Right lobe of liver (tissue), 6 donors: ENCODE data around the gene ATMIN. TPM values are rescaled to one million over a fixed set of nuclear protein-coding genes. Genes with fewer than 3 reads are reported as not detected.
A peak's percentile ranks its signal among the peaks of the same experiment; 100 is the strongest.

Experiments
- ATAC-seq, 4 donors: fragments of 200-7000 bp; cut with Tn5 transposase; one replicate each; pipeline ENCODE4 v1.9.1; 2020; ENCODE audit warnings: mild to moderate bottlenecking in 4 of 4, moderate library complexity in 4 of 4
- DNase-seq, 3 donors: peaks; one replicate each; pipeline ENCODE4 v3.0.0-alpha.2; 2020
- H3K27ac ChIP-seq, 3 donors: fragments of 200-600 bp; one replicate each; pipeline ENCODE4 v1.8.0; 2022
- H3K27me3 ChIP-seq, 2 donors: fragments of 200-600 bp; one replicate each; pipeline ENCODE4 v1.8.0; 2022
- H3K36me3 ChIP-seq, 4 donors: fragments of 200-600 bp; sonication (generic) in 1 of 4; one replicate each; pipeline versions ENCODE4 v1.5.1 to v1.8.0; 2017 to 2022; ENCODE audit warnings: control low read depth in 1 of 4
- H3K4me1 ChIP-seq, 4 donors: fragments of 200-600 bp; sonication (generic) in 1 of 4; one replicate each; pipeline versions ENCODE4 v1.5.1 to v1.8.0; 2017 to 2022; ENCODE audit warnings: control low read depth in 1 of 4
- H3K4me3 ChIP-seq, 3 donors: fragments of 200-600 bp; one replicate each; pipeline ENCODE4 v1.8.0; 2022
- H3K9me3 ChIP-seq, 4 donors: fragments of 200-600 bp; sonication (generic) in 1 of 4; one replicate each; pipeline versions ENCODE4 v1.5.1 to v1.8.0; 2017 to 2022; ENCODE audit warnings: control low read depth in 1 of 4
- POLR2A ChIP-seq: fragments of 450-650 bp; IDR thresholded peaks from one replicate; pipeline ENCODE4 v1.6.1; 2017; ENCODE audit warnings: antibody characterized with exemption, mild to moderate bottlenecking
- WGBS: methylation state at CpG from one replicate; pipeline ENCODE4 v1.1.6; 2018; ENCODE audit warnings: low coverage, low lambda C conversion rate; ENCODE audit not compliant: insufficient coverage; ENCODE audit errors: missing lambda C conversion rate; 5-methylcytosine and 5-hydroxymethylcytosine counted together
- intact Hi-C, 2 donors: fragments of 100-400 bp; cut with DNase I; formaldehyde crosslinking; loops; one replicate each; pipeline versions ENCODE4 v1.11.2 to v1.14.1; 2022
- total RNA-seq, 6 experiments: library from RNA; depleted of rRNA in 2 of 6; stranded (reverse); fragments of >200 nt in 2 of 6; fragmentation: NEBNext Ultra II Directional in 3 of 6; extraction: Animal tissue kit (Norgen Biotek cat#: 25700) in 3 of 6; gene quantifications; one replicate each; pipeline versions ENCODE4 v1.1.0 to v1.2.4, GENCODE V29; 2016 to 2023
- TF ChIP-seq, protein P1 (sequence below), 4 donors: fragments of 200-600 bp in 3 of 4; fragments of 450-650 bp in 1 of 4; IDR thresholded peaks; one replicate each; pipeline versions ENCODE4 v1.5.1 to v1.8.0; 2016 to 2022; ENCODE audit warnings: antibody characterized with exemption in 4 of 4, mild to moderate bottlenecking in 2 of 4
- donor health status: DM: no; HTN: yes; CAD: no.
- donor health status: DM: no; HTN: no; CAD: no.
- donor health status: DM: no; HTN: no; CAD: no.
- donor health status: DM: no; HTN: yes; CAD: no.
- donor health status: DM: no; HTN: yes; CAD: no.

Gene ATMIN
- total RNA-seq, 6 experiments from 2014 or later, result 12.8 to 15.5 (median 14.6) TPM

GRCh38 chr16:81003064-81003463 lies 32.6 kb upstream of the ATMIN start:
- no peak for ATAC-seq
- no peaks in the 10 kb centered on the region for H3K27me3 ChIP-seq
- peaks cover 0 to 27% (median 6%) of the 10 kb centered on the region in 4 donors for H3K4me1 ChIP-seq
- H3K36me3 ChIP-seq, result no peaks in the 10 kb centered on the region
- no peak overlapping the region for H3K4me3 ChIP-seq
- TF ChIP-seq POLR2A, result no peak
- TF ChIP-seq, protein P1, sequence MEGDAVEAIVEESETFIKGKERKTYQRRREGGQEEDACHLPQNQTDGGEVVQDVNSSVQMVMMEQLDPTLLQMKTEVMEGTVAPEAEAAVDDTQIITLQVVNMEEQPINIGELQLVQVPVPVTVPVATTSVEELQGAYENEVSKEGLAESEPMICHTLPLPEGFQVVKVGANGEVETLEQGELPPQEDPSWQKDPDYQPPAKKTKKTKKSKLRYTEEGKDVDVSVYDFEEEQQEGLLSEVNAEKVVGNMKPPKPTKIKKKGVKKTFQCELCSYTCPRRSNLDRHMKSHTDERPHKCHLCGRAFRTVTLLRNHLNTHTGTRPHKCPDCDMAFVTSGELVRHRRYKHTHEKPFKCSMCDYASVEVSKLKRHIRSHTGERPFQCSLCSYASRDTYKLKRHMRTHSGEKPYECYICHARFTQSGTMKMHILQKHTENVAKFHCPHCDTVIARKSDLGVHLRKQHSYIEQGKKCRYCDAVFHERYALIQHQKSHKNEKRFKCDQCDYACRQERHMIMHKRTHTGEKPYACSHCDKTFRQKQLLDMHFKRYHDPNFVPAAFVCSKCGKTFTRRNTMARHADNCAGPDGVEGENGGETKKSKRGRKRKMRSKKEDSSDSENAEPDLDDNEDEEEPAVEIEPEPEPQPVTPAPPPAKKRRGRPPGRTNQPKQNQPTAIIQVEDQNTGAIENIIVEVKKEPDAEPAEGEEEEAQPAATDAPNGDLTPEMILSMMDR (IDR thresholded peaks at IDR 0.05), result no peak
- H3K9me3 ChIP-seq, result no peaks in the 10 kb centered on the region
- DNase-seq, result no peak
- intact Hi-C loops, result no loop called here
- 54% methylated on average over 4 of the region's 4 CpGs for WGBS
- H3K27ac ChIP-seq, result no peak overlapping the region

DNA sequence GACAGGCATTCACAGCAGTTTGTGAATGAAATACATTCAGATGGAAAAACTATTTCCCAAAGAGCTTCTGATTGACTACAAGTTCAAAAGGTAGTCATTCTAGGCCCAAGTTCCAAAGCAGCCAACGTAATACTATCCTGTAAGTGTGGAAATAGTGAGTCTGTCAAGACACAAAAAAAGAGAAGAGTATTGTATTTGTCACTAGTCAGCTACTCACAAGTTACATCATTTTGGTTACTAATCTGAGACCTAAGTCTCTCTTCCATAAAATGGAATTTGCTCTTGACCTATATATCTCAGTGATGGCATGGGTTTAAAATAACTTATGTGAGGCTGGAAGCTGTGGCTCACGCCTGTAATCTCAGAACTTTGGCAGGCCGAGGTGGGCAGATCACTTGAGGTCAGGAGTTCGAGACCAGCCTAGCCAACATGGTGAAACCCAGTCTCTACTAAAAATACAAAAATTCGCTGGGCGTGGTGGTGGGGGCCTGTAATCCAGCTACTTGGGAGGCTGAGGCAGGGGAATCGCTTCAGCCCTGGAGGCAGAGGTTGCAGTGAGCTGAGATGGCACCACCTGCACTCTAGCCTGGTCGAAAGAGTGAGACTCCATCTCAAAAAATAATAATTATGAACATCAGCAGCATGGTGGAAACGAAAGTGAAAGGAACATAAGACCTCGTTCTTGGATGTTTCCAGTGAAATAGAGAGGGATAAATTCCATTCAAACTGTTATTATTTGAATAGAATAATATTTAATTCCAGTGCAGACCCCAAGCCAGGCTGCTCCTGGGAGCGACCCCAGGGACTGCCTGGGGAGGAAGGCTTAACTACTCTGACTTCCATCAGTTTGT lies 31.8 kb upstream of the ATMIN start:
- Histone ChIP-seq H3K4me3 (peak overlapping the region; percentile 34 to 98 (median 43)), H3K27ac (peak overlapping the region; percentile 60 to 70 (median 67)), H3K27me3 (no peaks in the 10 kb centered on the region), H3K9me3 (no peaks in the 10 kb centered on the region), H3K36me3 (no peaks in the 10 kb centered on the region), H3K4me1 (peaks cover 0 to 27% (median 6%) of the 10 kb centered on the region in 4 donors)
- WGBS, result 33% methylated on average over 10 of the region's 11 CpGs
- ATAC-seq (no peak), DNase-seq (no peak)
- TF ChIP-seq, protein P1 (IDR thresholded peaks at IDR 0.05), result no peak
- TF ChIP-seq POLR2A, result no peak
- intact Hi-C loops, result no loop called here

- intact Hi-C loops, result no loop called here
- Histone ChIP-seq H3K4me1 (peaks cover 0 to 27% (median 6%) of the 10 kb centered on the region in 4 donors), H3K4me3 (peak overlapping the region; percentile 34 to 98 (median 43)), H3K36me3 (no peaks in the 10 kb centered on the region), H3K27ac (peak overlapping the region; percentile 60 to 70 (median 67)), H3K27me3 (no peaks in the 10 kb centered on the region), H3K9me3 (no peaks in the 10 kb centered on the region)
- TF ChIP-seq POLR2A, result no peak
- TF ChIP-seq, protein P1 (IDR thresholded peaks at IDR 0.05), result peak; percentile 55 to 77 (median 70)
- ATAC-seq (no peak), DNase-seq (no peak)
- 24% methylated on average over 14 of the region's 14 CpGs for WGBS
Observed at GRCh38 chr16:81004646-81005353, 30.8 kb upstream of the ATMIN start.

DNA sequence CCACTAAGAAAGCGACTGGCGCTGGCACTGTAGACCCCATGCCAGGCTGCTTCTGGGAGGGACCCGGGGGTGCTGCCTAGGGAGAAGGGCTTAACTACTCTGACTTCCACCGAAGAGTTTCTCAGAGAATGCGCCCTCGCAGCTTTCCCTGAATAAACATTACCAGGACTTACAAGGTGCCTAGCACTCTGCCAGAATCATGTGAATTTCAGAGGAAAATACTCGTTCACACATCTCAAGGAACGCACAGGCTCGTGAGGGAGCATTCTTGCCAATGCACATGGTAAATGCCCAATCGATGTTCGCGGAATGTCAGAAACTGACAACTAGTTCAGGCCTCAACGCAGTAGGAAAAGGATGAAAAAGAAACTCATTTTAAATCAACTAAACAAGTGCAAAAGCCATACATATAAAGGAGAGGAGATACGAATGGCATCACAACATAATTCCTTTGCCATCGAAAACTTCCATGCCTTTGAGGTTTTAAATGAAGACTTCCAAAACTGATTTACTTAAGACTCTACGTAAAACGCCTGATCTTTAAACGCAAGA lies 30.0 kb upstream of the ATMIN start:
- peak overlapping the region; percentile 98 to 99 (median 98) for H3K27ac ChIP-seq
- peak overlapping the region; percentile 86 to 98 (median 97) for H3K4me3 ChIP-seq
- TF ChIP-seq POLR2A, result no peak
- TF ChIP-seq, protein P1 (IDR thresholded peaks at IDR 0.05), result no peak
- 11% methylated on average over 18 of the region's 18 CpGs for WGBS
- DNase-seq (no peak), ATAC-seq (no peak)
- H3K4me1 ChIP-seq, result peaks cover 0 to 27% (median 6%) of the 10 kb centered on the region in 4 donors
- intact Hi-C loops, result no loop called here
- H3K27me3 ChIP-seq, result no peaks in the 10 kb centered on the region
- no peaks in the 10 kb centered on the region for H3K9me3 ChIP-seq
- no peaks in the 10 kb centered on the region for H3K36me3 ChIP-seq
